ENCODE results near the gene SYT7.

SYT7 gene

GRCh38 chr11:61511383-61511782 lies 69.5 kb downstream of the SYT7 start:
- no peaks in the 10 kb centered on the region for H3K9me3 ChIP-seq (ENCODE audit: insufficient read depth, low read length)
- H3K36me3 ChIP-seq (ENCODE audit: insufficient read depth, insufficient read length, low read length), result no peaks in the 10 kb centered on the region
- H3K4me3 ChIP-seq (ENCODE audit: insufficient read length, low read depth), result no peak overlapping the region
- peaks cover 55% of the 10 kb centered on the region for H3K4me1 ChIP-seq (ENCODE audit: insufficient read depth, insufficient read length)
- H3K9ac ChIP-seq (ENCODE audit: insufficient read length, low read depth), result no peak overlapping the region
- no peak for DNase-seq (ENCODE audit: low read depth, low spot score)
- peaks cover 36% of the 10 kb centered on the region for H3K27me3 ChIP-seq (ENCODE audit: insufficient read depth, insufficient read length)
- TF ChIP-seq YY1 (IDR thresholded peaks at IDR 0.05; ENCODE audit: insufficient read depth, insufficient read length) (no peak), SUZ12 (IDR thresholded peaks at IDR 0.05; ENCODE audit: extremely low read depth, insufficient read depth, insufficient read length) (no peak), ZNF274 (IDR thresholded peaks at IDR 0.05; ENCODE audit: low read depth, low read length) (no peak)

GRCh38 chr11:61510974-61511373 lies 69.9 kb downstream of the SYT7 start:
- Histone ChIP-seq H3K36me3 (ENCODE audit: insufficient read depth, insufficient read length, low read length) (no peaks in the 10 kb centered on the region), H3K4me3 (ENCODE audit: insufficient read length, low read depth) (no peak overlapping the region), H3K9me3 (ENCODE audit: insufficient read depth, low read length) (no peaks in the 10 kb centered on the region), H3K4me1 (ENCODE audit: insufficient read depth, insufficient read length) (peaks cover 54% of the 10 kb centered on the region), H3K9ac (ENCODE audit: insufficient read length, low read depth) (no peak overlapping the region), H3K27me3 (ENCODE audit: insufficient read depth, insufficient read length) (peaks cover 40% of the 10 kb centered on the region)
- DNase-seq (ENCODE audit: low read depth, low spot score), result no peak
- TF ChIP-seq YY1 (IDR thresholded peaks at IDR 0.05; ENCODE audit: insufficient read depth, insufficient read length) (no peak), SUZ12 (IDR thresholded peaks at IDR 0.05; ENCODE audit: extremely low read depth, insufficient read depth, insufficient read length) (no peak), ZNF274 (IDR thresholded peaks at IDR 0.05; ENCODE audit: low read depth, low read length) (no peak)

- no peaks in the 10 kb centered on the region for H3K36me3 ChIP-seq (ENCODE audit: insufficient read depth, insufficient read length, low read length)
- H3K4me1 ChIP-seq (ENCODE audit: insufficient read depth, insufficient read length), result peaks cover 53% of the 10 kb centered on the region
- H3K4me3 ChIP-seq (ENCODE audit: insufficient read length, low read depth), result no peak overlapping the region
- no peaks in the 10 kb centered on the region for H3K9me3 ChIP-seq (ENCODE audit: insufficient read depth, low read length)
- no peak for DNase-seq (ENCODE audit: low read depth, low spot score)
- no peak for TF ChIP-seq SUZ12 (IDR thresholded peaks at IDR 0.05; ENCODE audit: extremely low read depth, insufficient read depth, insufficient read length)
- TF ChIP-seq YY1 (IDR thresholded peaks at IDR 0.05; ENCODE audit: insufficient read depth, insufficient read length), result no peak
- no peak for TF ChIP-seq ZNF274 (IDR thresholded peaks at IDR 0.05; ENCODE audit: low read depth, low read length)
- H3K27me3 ChIP-seq (ENCODE audit: insufficient read depth, insufficient read length), result peaks cover 40% of the 10 kb centered on the region
- H3K9ac ChIP-seq (ENCODE audit: insufficient read length, low read depth), result peak overlapping the region; percentile 57
Observed at GRCh38 chr11:61510166-61510919, 70.5 kb downstream of the SYT7 start.

- peak; percentile 91 for DNase-seq (ENCODE audit: low read depth, low spot score)
- no peaks in the 10 kb centered on the region for H3K9me3 ChIP-seq (ENCODE audit: insufficient read depth, low read length)
- no peaks in the 10 kb centered on the region for H3K36me3 ChIP-seq (ENCODE audit: insufficient read depth, insufficient read length, low read length)
- peaks cover 50% of the 10 kb centered on the region for H3K4me1 ChIP-seq (ENCODE audit: insufficient read depth, insufficient read length)
- TF ChIP-seq YY1 (IDR thresholded peaks at IDR 0.05; ENCODE audit: insufficient read depth, insufficient read length) (no peak), ZNF274 (IDR thresholded peaks at IDR 0.05; ENCODE audit: low read depth, low read length) (no peak), SUZ12 (IDR thresholded peaks at IDR 0.05; ENCODE audit: extremely low read depth, insufficient read depth, insufficient read length) (no peak)
- H3K27me3 ChIP-seq (ENCODE audit: insufficient read depth, insufficient read length), result peaks cover 44% of the 10 kb centered on the region
- peak overlapping the region; percentile 48 for H3K4me3 ChIP-seq (ENCODE audit: insufficient read length, low read depth)
- H3K9ac ChIP-seq (ENCODE audit: insufficient read length, low read depth), result peak overlapping the region; percentile 86
Observed at GRCh38 chr11:61509043-61510029, 71.5 kb downstream of the SYT7 start.

DNA sequence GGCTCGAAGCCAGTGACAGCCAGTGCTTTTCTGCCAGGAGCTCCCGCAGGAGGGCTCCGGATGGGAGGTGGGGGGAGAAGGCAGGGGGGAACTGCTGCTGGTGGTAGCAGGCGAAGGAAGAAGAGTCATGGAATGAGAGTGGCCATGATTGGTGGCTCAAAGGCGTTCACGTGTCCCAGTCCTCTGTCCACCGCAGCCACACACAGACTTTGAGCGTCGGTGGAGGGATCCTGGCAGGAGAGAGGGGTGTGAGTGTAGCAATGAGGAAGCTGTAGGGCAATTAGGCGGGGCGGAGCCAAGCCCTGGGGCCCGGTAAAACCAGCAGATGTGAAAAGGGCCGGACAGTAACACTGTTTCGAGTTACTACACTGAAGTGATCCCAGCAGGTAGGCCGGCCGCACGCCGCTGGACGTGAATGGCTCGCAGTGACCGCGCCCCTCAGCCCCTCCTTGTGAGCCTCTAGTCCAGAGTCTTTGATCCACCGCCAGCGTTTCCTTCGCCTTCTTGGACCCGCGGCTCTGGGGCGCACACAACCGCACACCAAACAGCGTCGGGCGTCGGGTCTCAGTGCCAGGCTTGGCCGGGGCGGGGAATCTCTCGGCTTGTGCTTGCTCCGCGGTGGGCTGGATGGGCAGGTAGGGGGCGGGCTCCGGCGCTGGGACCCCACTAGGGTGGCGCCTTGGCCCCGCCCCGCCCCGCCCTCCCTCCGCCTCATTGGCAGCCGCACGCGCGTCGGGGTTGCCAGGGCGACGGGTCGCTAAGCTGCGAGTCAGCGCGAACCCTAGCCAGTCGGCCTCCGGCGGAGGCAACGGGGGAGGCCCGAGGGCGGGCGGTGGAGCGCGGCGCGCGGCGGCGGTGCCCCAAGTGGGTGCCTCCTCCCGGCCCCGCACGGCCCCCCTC lies 72.7 kb downstream of the SYT7 start, which contains the start of gene LRRC10B:
Gene LRRC10B (plus strand): TSS at position 788 of the 900 bp plus-strand sequence. CDS start 250 bp downstream, outside the sequence.
- peaks cover 44% of the 10 kb centered on the region for H3K27me3 ChIP-seq (ENCODE audit: insufficient read depth, insufficient read length)
- DNase-seq (ENCODE audit: low read depth, low spot score), result peak; percentile 76
- peak within 1 kb of the TSS; percentile 48 for H3K4me3 ChIP-seq (ENCODE audit: insufficient read length, low read depth)
- H3K4me1 ChIP-seq (ENCODE audit: insufficient read depth, insufficient read length), result peaks cover 41% of the 10 kb centered on the region
- H3K36me3 ChIP-seq (ENCODE audit: insufficient read depth, insufficient read length, low read length), result no peaks in the 10 kb centered on the region
- TF ChIP-seq YY1 (IDR thresholded peaks at IDR 0.05; ENCODE audit: insufficient read depth, insufficient read length) (no peak), ZNF274 (IDR thresholded peaks at IDR 0.05; ENCODE audit: low read depth, low read length) (no peak), SUZ12 (IDR thresholded peaks at IDR 0.05; ENCODE audit: extremely low read depth, insufficient read depth, insufficient read length) (no peak)
- peak within 1 kb of the TSS; percentile 86 for H3K9ac ChIP-seq (ENCODE audit: insufficient read length, low read depth)
- H3K9me3 ChIP-seq (ENCODE audit: insufficient read depth, low read length), result no peaks in the 10 kb centered on the region

- Histone ChIP-seq H3K9me3 (ENCODE audit: insufficient read depth, low read length) (no peaks in the 10 kb centered on the region), H3K4me1 (ENCODE audit: insufficient read depth, insufficient read length) (peaks cover 38% of the 10 kb centered on the region), H3K9ac (ENCODE audit: insufficient read length, low read depth) (no peak overlapping the region), H3K4me3 (ENCODE audit: insufficient read length, low read depth) (peak overlapping the region; percentile 43), H3K27me3 (ENCODE audit: insufficient read depth, insufficient read length) (peaks cover 44% of the 10 kb centered on the region), H3K36me3 (ENCODE audit: insufficient read depth, insufficient read length, low read length) (no peaks in the 10 kb centered on the region)
- TF ChIP-seq YY1 (IDR thresholded peaks at IDR 0.05; ENCODE audit: insufficient read depth, insufficient read length) (no peak), SUZ12 (IDR thresholded peaks at IDR 0.05; ENCODE audit: extremely low read depth, insufficient read depth, insufficient read length) (no peak), ZNF274 (IDR thresholded peaks at IDR 0.05; ENCODE audit: low read depth, low read length) (no peak)
- no peak for DNase-seq (ENCODE audit: low read depth, low spot score)
Observed at GRCh38 chr11:61507012-61507768, 73.7 kb downstream of the SYT7 start.
